Measurements from ENCODE around the gene APOO.

- TF ChIP-seq REST (IDR thresholded peaks at IDR 0.05) (no peak), EP300 (IDR thresholded peaks at IDR 0.05) (no peak), NPAS2 (CRISPR knock-in tag; IDR thresholded peaks at IDR 0.05; ENCODE audit: borderline replicate concordance) (no peak), KDM1A (IDR thresholded peaks at IDR 0.05; ENCODE audit: low read depth) (no peak), RFX5 (IDR thresholded peaks at IDR 0.05) (no peak), POLR2A (IDR thresholded peaks at IDR 0.05; ENCODE audit: low read length) (no peak), BCL3 (IDR thresholded peaks at IDR 0.05) (no peak), RAD21 (conservative IDR thresholded peaks at IDR 0.05 in 1 of 2, IDR thresholded peaks at IDR 0.05 in 1 of 2) (no peak)
These were observed 50.4 kb downstream of the APOO start for GRCh38 chrX:23857363-23857762.
